Suprapubic skin (tissue), 4 donors: ENCODE results near the gene NEK4.

Experiments used
- CTCF ChIP-seq, 2 donors: fragments of 200-600 bp in 1 of 2; fragments of 450-650 bp in 1 of 2; sonication (generic) in 1 of 2; IDR thresholded peaks; one replicate each; pipeline ENCODE4 v1.5.1; 2016 to 2019; ENCODE audit warnings: antibody characterized with exemption in 2 of 2, mild to moderate bottlenecking in 1 of 2, moderate library complexity in 1 of 2
- POLR2A ChIP-seq, 2 donors: fragments of 450-650 bp; IDR thresholded peaks; one replicate each; pipeline ENCODE4 v1.6.1; 2017; ENCODE audit warnings: antibody characterized with exemption in 2 of 2, mild to moderate bottlenecking in 2 of 2, moderate library complexity in 2 of 2
- POLR2AphosphoS5 ChIP-seq, 3 donors: sonication (generic); formaldehyde crosslinking; IDR thresholded peaks; one replicate each; pipeline ENCODE4 v1.6.1; 2017; ENCODE audit warnings: antibody characterized with exemption in 3 of 3

DNA sequence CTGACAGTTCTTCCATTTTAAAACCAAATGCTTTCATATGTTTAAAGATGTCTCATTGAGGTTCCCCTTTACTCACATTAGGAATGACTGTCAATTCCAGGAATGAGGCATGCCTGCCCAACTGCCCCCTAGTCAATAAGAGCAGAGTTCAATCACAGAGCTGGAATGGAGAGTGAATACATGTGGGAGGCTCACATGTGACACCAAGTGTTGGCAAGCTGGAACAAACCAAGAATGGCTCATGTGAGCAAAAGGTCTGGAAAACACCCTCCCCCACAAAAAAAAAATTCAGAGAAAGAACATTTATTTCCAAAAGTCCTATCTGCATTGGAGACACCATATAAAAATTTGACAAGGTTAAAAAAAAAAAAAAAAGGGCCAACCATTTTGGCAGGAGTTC is 88.7 kb downstream of the NEK4 start:
- TF ChIP-seq CTCF (IDR thresholded peaks at IDR 0.05): no peak
- no peak for TF ChIP-seq POLR2A (IDR thresholded peaks at IDR 0.05)
- TF ChIP-seq POLR2AphosphoS5 (IDR thresholded peaks at IDR 0.05): no peak
